PC-9 (cell line): ENCODE results near the gene SGSM1. TPM values are rescaled to one million over a fixed set of nuclear protein-coding genes. Genes with fewer than 3 reads are reported as not detected.

ENCODE experiments used
- BruUV-seq: library from RNA; stranded (reverse); fragments of 400-500 nt; replicated peaks from 2 replicates; lab custom pipeline; 2021; lab: Mats Ljungman, UMichigan
- CTCF ChIA-PET: fragments of 300-600 bp; sonication (Branson Sonifier 250); formaldehyde crosslinking; loops from one replicate; lab custom pipeline; 2022; ENCODE audit warnings: antibody characterized with exemption; lab: Charles Lee
- POLR2A ChIA-PET: fragments of 300-600 bp; sonication (Branson Sonifier 250); formaldehyde crosslinking; loops from one replicate; lab custom pipeline; 2022; ENCODE audit warnings: antibody characterized with exemption; ENCODE audit not compliant: unreplicated experiment; lab: Charles Lee
- DNase-seq, 2 experiments: peaks; one replicate each; pipeline versions ENCODE4 v3.0.0 to v3.0.0-alpha.2; 2015 to 2022; ENCODE audit warnings: mixed read lengths in 1 of 2
- H2AFZ ChIP-seq: fragments of 200-600 bp; sonication (generic); 2 replicates; pipeline ENCODE4 v1.8.1; 2017; ENCODE audit warnings: antibody characterized with exemption
- H3F3A ChIP-seq: fragments of 200-600 bp; sonication (generic); 2 replicates; pipeline ENCODE4 v1.8.1; 2017; ENCODE audit warnings: antibody characterized with exemption, mild to moderate bottlenecking, low read depth; ENCODE audit not compliant: insufficient read depth
- H3K27ac ChIP-seq: fragments of 200-600 bp; sonication (generic); 2 replicates; pipeline ENCODE4 v1.6.1; 2016; ENCODE audit warnings: mixed run types
- H3K27me3 ChIP-seq: fragments of 200-600 bp; sonication (generic); 2 replicates; pipeline ENCODE4 v1.6.1; 2016; ENCODE audit warnings: low read depth, mixed run types; ENCODE audit not compliant: insufficient read depth
- H3K36me3 ChIP-seq: fragments of 200-600 bp; sonication (generic); 2 replicates; pipeline ENCODE4 v1.6.1; 2016; ENCODE audit warnings: low read depth, mixed run types
- H3K4me1 ChIP-seq: fragments of 200-600 bp; sonication (generic); replicated peaks from 2 replicates; pipeline ENCODE4 v1.6.1; 2016; ENCODE audit warnings: mixed run types; ENCODE audit not compliant: insufficient read depth
- H3K4me2 ChIP-seq: fragments of 200-600 bp; sonication (generic); 2 replicates; pipeline ENCODE4 v1.6.1; 2017; ENCODE audit warnings: mixed run types
- H3K4me3 ChIP-seq: fragments of 200-600 bp; sonication (generic); 2 replicates; pipeline ENCODE4 v1.6.1; 2016; ENCODE audit warnings: mixed run types
- H3K79me2 ChIP-seq: fragments of 200-600 bp; sonication (generic); 2 replicates; pipeline ENCODE4 v1.6.1; 2017; ENCODE audit warnings: low read depth, mixed run types
- H3K9me2 ChIP-seq: fragments of 200-600 bp; sonication (generic); 2 replicates; pipeline ENCODE4 v1.8.1; 2017; ENCODE audit warnings: mild to moderate bottlenecking; ENCODE audit not compliant: insufficient read depth
- H3K9me3 ChIP-seq: fragments of 200-600 bp; sonication (generic); 2 replicates; pipeline ENCODE4 v1.8.1; 2016; ENCODE audit warnings: low read depth; ENCODE audit not compliant: insufficient read depth
- H4K20me1 ChIP-seq: fragments of 200-600 bp; sonication (generic); 2 replicates; pipeline ENCODE4 v1.8.1; 2017; ENCODE audit not compliant: insufficient read depth
- CTCF ChIP-seq: fragments of 200-600 bp; sonication (generic); conservative IDR thresholded peaks from 2 replicates; pipeline ENCODE4 v1.6.1; 2017; ENCODE audit warnings: mixed run types, antibody characterized with exemption, mild to moderate bottlenecking, moderate library complexity
- EZH2 ChIP-seq: fragments of 200-600 bp; sonication (generic); IDR thresholded peaks from 2 replicates; pipeline ENCODE4 v1.8.0; 2017; ENCODE audit warnings: antibody characterized with exemption, low read depth
- intact Hi-C: fragments of 100-400 bp; cut with micrococcal nuclease; formaldehyde crosslinking; loops from one replicate; pipeline ENCODE4 v1.10.0; 2022; ENCODE audit not compliant: unreplicated experiment
- total RNA-seq: library from RNA; stranded (reverse); gene quantifications from 2 replicates; pipeline ENCODE4 v1.2.3, GENCODE V29; 2021

Gene SGSM1
- total RNA-seq, 1 experiment from 2014 or later: 0.48 TPM

GRCh38 chr22:24928322-24928721, 122.3 kb downstream of the SGSM1 start:
- CTCF ChIA-PET: no interaction called here
- no peaks in the 10 kb centered on the region for H3K4me1 ChIP-seq
- peaks cover 24% of the 10 kb centered on the region for H3K27me3 ChIP-seq
- no peak for DNase-seq
- H3K9me3 ChIP-seq: no peaks in the 10 kb centered on the region
- H4K20me1 ChIP-seq: no peaks in the 10 kb centered on the region
- H2AFZ ChIP-seq: no peak overlapping the region
- H3K4me2 ChIP-seq: no peak overlapping the region
- no peaks in the 10 kb centered on the region for H3F3A ChIP-seq
- intact Hi-C loops: no loop called here
- no peaks in the 10 kb centered on the region for H3K9me2 ChIP-seq
- H3K79me2 ChIP-seq: no peaks in the 10 kb centered on the region
- TF ChIP-seq EZH2: no peak
- no peak for TF ChIP-seq CTCF
- H3K4me3 ChIP-seq: no peak overlapping the region
- BruUV-seq: no TSS peak
- POLR2A ChIA-PET: no interaction called here
- H3K36me3 ChIP-seq: no peaks in the 10 kb centered on the region
- H3K27ac ChIP-seq: no peak overlapping the region

GRCh38 chr22:24930678-24931077, 124.7 kb downstream of the SGSM1 start:
- H3F3A ChIP-seq: no peaks in the 10 kb centered on the region
- no peaks in the 10 kb centered on the region for H3K4me1 ChIP-seq
- H3K4me3 ChIP-seq: no peak overlapping the region
- no peak overlapping the region for H2AFZ ChIP-seq
- no peaks in the 10 kb centered on the region for H3K79me2 ChIP-seq
- no peaks in the 10 kb centered on the region for H3K9me3 ChIP-seq
- no TSS peak for BruUV-seq
- POLR2A ChIA-PET: interaction anchor here (0.6 kb wide), 1 partner anchor 590 kb away, joined by 3 read pairs; no protein-coding TSS in a partner anchor
- no peak for DNase-seq
- H4K20me1 ChIP-seq: no peaks in the 10 kb centered on the region
- no peaks in the 10 kb centered on the region for H3K9me2 ChIP-seq
- H3K4me2 ChIP-seq: no peak overlapping the region
- H3K27me3 ChIP-seq: peaks cover 24% of the 10 kb centered on the region
- CTCF ChIA-PET: no interaction called here
- H3K27ac ChIP-seq: no peak overlapping the region
- intact Hi-C loops: no loop called here
- no peak for TF ChIP-seq CTCF
- TF ChIP-seq EZH2: no peak
- H3K36me3 ChIP-seq: no peaks in the 10 kb centered on the region

GRCh38 chr22:24935771-24936483, 129.9 kb downstream of the SGSM1 start:
- H4K20me1 ChIP-seq: no peaks in the 10 kb centered on the region
- H3K27me3 ChIP-seq: peaks cover 18% of the 10 kb centered on the region; the same call in 1 of the 2 replicates
- no TSS peak for BruUV-seq
- ChIA-PET POLR2A (no interaction called here), CTCF (interaction anchor here (0.5 kb wide), 1 partner anchor 130 kb away, joined by 6 read pairs; the partner anchor contains the start of gene SGSM1)
- intact Hi-C loops: loop anchor here (5.0 kb wide), 1 partner anchor 236 kb away; no protein-coding TSS in a partner anchor
- no peaks in the 10 kb centered on the region for H3K4me1 ChIP-seq
- H3K4me3 ChIP-seq: no peak overlapping the region
- no peaks in the 10 kb centered on the region for H3K36me3 ChIP-seq
- no peak overlapping the region for H3K27ac ChIP-seq
- H3F3A ChIP-seq: no peaks in the 10 kb centered on the region
- no peaks in the 10 kb centered on the region for H3K79me2 ChIP-seq
- no peak overlapping the region for H3K4me2 ChIP-seq
- TF ChIP-seq CTCF (no peak), EZH2 (no peak)
- no peak for DNase-seq
- no peak overlapping the region for H2AFZ ChIP-seq
- H3K9me3 ChIP-seq: no peaks in the 10 kb centered on the region
- H3K9me2 ChIP-seq: no peaks in the 10 kb centered on the region
